Neural progenitor cell (in vitro differentiated cells): ENCODE data around the gene IFI30.

Experiments
- EZH2phosphoT487 ChIP-seq: fragments of 200-600 bp; sonication (generic); IDR thresholded peaks from 2 replicates; pipeline ENCODE4 v1.6.1; 2017; ENCODE audit warnings: antibody characterized with exemption
- TF ChIP-seq, protein P1 (sequence below): fragments of 200-600 bp; sonication (generic); IDR thresholded peaks from 2 replicates; pipeline ENCODE4 v1.5.1; 2017; ENCODE audit warnings: antibody characterized with exemption, mild to moderate bottlenecking

DNA sequence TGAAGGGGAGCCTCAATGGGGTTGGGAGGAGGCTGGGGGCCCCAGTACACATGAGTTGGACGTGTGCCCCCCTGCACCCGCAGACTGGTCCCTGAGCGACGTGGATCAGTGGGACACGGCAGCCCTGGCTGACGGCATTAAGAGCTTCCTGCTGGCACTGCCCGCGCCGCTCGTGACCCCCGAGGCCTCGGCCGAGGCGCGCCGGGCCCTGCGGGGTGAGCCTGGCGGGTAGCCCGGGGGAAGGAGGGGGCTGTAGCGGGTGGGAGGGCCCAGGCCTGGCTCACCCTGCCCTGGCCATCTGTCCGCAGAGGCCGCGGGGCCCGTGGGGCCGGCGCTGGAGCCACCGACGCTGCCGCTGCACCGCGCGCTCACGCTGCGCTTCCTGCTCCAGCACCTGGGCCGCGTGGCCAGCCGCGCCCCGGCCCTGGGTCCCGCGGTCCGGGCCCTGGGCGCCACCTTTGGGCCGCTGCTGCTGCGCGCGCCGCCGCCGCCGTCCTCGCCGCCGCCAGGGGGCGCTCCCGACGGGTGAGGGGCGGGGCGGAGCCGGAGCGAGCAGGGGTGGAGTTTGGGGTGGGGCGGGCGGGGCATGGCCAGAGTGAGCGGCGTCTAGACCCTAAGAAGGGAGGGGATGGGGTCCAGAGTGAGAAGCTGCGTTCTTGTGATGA lies 12.5 kb upstream of the IFI30 start:
- TF ChIP-seq, protein P1, sequence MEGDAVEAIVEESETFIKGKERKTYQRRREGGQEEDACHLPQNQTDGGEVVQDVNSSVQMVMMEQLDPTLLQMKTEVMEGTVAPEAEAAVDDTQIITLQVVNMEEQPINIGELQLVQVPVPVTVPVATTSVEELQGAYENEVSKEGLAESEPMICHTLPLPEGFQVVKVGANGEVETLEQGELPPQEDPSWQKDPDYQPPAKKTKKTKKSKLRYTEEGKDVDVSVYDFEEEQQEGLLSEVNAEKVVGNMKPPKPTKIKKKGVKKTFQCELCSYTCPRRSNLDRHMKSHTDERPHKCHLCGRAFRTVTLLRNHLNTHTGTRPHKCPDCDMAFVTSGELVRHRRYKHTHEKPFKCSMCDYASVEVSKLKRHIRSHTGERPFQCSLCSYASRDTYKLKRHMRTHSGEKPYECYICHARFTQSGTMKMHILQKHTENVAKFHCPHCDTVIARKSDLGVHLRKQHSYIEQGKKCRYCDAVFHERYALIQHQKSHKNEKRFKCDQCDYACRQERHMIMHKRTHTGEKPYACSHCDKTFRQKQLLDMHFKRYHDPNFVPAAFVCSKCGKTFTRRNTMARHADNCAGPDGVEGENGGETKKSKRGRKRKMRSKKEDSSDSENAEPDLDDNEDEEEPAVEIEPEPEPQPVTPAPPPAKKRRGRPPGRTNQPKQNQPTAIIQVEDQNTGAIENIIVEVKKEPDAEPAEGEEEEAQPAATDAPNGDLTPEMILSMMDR: peak; percentile 59
- no peak for TF ChIP-seq EZH2phosphoT487
